Liver (tissue), 3 donors: ENCODE data around the gene ILK.

Experiments
- JUND ChIP-seq, 2 donors: IDR thresholded peaks; 2 replicates each; pipeline ENCODE4 v1.6.1; 2016; ENCODE audit warnings: antibody characterized with exemption in 2 of 2
- TAF1 ChIP-seq: conservative IDR thresholded peaks from 2 replicates; pipeline ENCODE4 v1.6.1; 2016; ENCODE audit warnings: antibody characterized with exemption, mild to moderate bottlenecking
- TF ChIP-seq, protein P1 (sequence below): fragments of 150-350 bp; IDR thresholded peaks from 2 replicates; pipeline ENCODE4 v1.5.1; 2017; ENCODE audit warnings: improper control_type of control experiment, low read depth, low read length; ENCODE audit not compliant: missing input control
- TF ChIP-seq, protein P2 (sequence below): IDR thresholded peaks from 2 replicates; pipeline ENCODE4 v1.6.1; 2016; ENCODE audit warnings: antibody characterized with exemption, mild to moderate bottlenecking
- donor health status: healthy.
- donor health status: healthy.

DNA sequence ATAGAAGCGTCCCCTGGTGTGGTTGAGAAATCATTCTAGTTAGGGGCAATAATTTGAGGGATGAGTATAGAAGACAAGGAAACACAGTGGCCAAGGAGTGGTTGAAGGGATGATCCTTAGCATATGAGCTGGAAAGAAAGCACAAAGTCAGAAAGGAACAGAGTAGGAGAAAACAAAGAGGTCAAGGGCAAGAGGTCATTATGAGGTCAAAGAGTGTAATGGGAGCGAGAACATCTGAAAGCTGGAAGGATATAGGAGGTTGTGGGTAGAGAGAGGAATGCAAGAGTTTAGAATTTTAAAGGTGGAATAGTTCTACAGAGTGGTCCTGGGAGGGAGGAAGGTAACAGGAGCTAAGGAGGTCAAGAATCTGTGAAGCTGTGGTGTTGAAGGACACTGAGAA lies 50.1 kb downstream of the ILK start:
- TF ChIP-seq, protein P1, sequence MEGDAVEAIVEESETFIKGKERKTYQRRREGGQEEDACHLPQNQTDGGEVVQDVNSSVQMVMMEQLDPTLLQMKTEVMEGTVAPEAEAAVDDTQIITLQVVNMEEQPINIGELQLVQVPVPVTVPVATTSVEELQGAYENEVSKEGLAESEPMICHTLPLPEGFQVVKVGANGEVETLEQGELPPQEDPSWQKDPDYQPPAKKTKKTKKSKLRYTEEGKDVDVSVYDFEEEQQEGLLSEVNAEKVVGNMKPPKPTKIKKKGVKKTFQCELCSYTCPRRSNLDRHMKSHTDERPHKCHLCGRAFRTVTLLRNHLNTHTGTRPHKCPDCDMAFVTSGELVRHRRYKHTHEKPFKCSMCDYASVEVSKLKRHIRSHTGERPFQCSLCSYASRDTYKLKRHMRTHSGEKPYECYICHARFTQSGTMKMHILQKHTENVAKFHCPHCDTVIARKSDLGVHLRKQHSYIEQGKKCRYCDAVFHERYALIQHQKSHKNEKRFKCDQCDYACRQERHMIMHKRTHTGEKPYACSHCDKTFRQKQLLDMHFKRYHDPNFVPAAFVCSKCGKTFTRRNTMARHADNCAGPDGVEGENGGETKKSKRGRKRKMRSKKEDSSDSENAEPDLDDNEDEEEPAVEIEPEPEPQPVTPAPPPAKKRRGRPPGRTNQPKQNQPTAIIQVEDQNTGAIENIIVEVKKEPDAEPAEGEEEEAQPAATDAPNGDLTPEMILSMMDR: no peak
- TF ChIP-seq TAF1 (no peak), JUND (IDR thresholded peaks at IDR 0.05) (no peak)
- TF ChIP-seq, protein P2, sequence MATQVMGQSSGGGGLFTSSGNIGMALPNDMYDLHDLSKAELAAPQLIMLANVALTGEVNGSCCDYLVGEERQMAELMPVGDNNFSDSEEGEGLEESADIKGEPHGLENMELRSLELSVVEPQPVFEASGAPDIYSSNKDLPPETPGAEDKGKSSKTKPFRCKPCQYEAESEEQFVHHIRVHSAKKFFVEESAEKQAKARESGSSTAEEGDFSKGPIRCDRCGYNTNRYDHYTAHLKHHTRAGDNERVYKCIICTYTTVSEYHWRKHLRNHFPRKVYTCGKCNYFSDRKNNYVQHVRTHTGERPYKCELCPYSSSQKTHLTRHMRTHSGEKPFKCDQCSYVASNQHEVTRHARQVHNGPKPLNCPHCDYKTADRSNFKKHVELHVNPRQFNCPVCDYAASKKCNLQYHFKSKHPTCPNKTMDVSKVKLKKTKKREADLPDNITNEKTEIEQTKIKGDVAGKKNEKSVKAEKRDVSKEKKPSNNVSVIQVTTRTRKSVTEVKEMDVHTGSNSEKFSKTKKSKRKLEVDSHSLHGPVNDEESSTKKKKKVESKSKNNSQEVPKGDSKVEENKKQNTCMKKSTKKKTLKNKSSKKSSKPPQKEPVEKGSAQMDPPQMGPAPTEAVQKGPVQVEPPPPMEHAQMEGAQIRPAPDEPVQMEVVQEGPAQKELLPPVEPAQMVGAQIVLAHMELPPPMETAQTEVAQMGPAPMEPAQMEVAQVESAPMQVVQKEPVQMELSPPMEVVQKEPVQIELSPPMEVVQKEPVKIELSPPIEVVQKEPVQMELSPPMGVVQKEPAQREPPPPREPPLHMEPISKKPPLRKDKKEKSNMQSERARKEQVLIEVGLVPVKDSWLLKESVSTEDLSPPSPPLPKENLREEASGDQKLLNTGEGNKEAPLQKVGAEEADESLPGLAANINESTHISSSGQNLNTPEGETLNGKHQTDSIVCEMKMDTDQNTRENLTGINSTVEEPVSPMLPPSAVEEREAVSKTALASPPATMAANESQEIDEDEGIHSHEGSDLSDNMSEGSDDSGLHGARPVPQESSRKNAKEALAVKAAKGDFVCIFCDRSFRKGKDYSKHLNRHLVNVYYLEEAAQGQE: no peak
